Parathyroid adenoma (tissue), 2 donors: ENCODE data around the gene MINAR1.
"Not testable (repeated sequence)": the region's sequence is repeated elsewhere in the genome, so short reads cannot be mapped to it uniquely, and the experiment has no call there.

ENCODE experiments used
- H2AFZ ChIP-seq: fragments of 300-600 bp; sonication (generic); one replicate; pipeline ENCODE4 v1.7.0; 2017; ENCODE audit warnings: antibody characterized with exemption, mild to moderate bottlenecking
- H3K27ac ChIP-seq: fragments of 300-600 bp; sonication (generic); one replicate; pipeline ENCODE4 v1.7.0; 2017
- H3K27me3 ChIP-seq: fragments of 300-600 bp; sonication (generic); one replicate; pipeline ENCODE4 v1.7.0; 2017; ENCODE audit warnings: low read length; ENCODE audit not compliant: control insufficient read depth, insufficient read depth
- H3K36me3 ChIP-seq: fragments of 300-600 bp; sonication (generic); one replicate; pipeline ENCODE4 v1.7.0; 2017; ENCODE audit warnings: low read length; ENCODE audit not compliant: control insufficient read depth, insufficient read depth
- H3K4me1 ChIP-seq: fragments of 300-600 bp; sonication (generic); one replicate; pipeline ENCODE4 v1.7.0; 2017; ENCODE audit warnings: control low read depth
- H3K4me2 ChIP-seq: fragments of 300-600 bp; sonication (generic); one replicate; pipeline ENCODE4 v1.7.0; 2017; ENCODE audit warnings: low read length
- H3K4me3 ChIP-seq: fragments of 300-600 bp; sonication (generic); one replicate; pipeline ENCODE4 v1.7.0; 2017; ENCODE audit warnings: low read depth, low read length
- H3K79me2 ChIP-seq: fragments of 300-600 bp; sonication (generic); one replicate; pipeline ENCODE4 v1.7.0; 2017; ENCODE audit warnings: control low read depth
- H3K9ac ChIP-seq: fragments of 300-600 bp; sonication (generic); one replicate; pipeline ENCODE4 v1.7.0; 2017; ENCODE audit warnings: mild to moderate bottlenecking
- H3K9me3 ChIP-seq: fragments of 300-600 bp; sonication (generic); one replicate; pipeline ENCODE4 v1.7.0; 2017; ENCODE audit warnings: low read length; ENCODE audit not compliant: control insufficient read depth
- CTCF ChIP-seq: fragments of 300-600 bp; sonication (generic); IDR thresholded peaks from one replicate; pipeline ENCODE4 v1.7.0; 2017; ENCODE audit warnings: antibody characterized with exemption, mild to moderate bottlenecking
- donor health status: primary hyperparathyroidism.

MINAR1 gene

GRCh38 chr15:79416876-79417275 lies 15.3 kb upstream of the MINAR1 start:
- H3K9me3 ChIP-seq = no peaks in the 10 kb centered on the region
- no peak overlapping the region for H3K9ac ChIP-seq
- H3K79me2 ChIP-seq = no peaks in the 10 kb centered on the region
- H3K27ac ChIP-seq = no peak overlapping the region
- no peak overlapping the region for H2AFZ ChIP-seq
- H3K4me2 ChIP-seq = no peak overlapping the region
- H3K27me3 ChIP-seq = no peaks in the 10 kb centered on the region
- H3K4me1 ChIP-seq = no peaks in the 10 kb centered on the region
- no peak for TF ChIP-seq CTCF
- no peak overlapping the region for H3K4me3 ChIP-seq
- no peaks in the 10 kb centered on the region for H3K36me3 ChIP-seq

- H3K79me2 ChIP-seq = no peaks in the 10 kb centered on the region
- no peak overlapping the region for H2AFZ ChIP-seq
- H3K9ac ChIP-seq = no peak overlapping the region
Observed at GRCh38 chr15:79418693-79419279, 13.3 kb upstream of the MINAR1 start.

GRCh38 chr15:79425591-79426295 lies 6.4 kb upstream of the MINAR1 start:
- no peaks in the 10 kb centered on the region for H3K4me1 ChIP-seq
- H2AFZ ChIP-seq = no peak overlapping the region
- no peaks in the 10 kb centered on the region for H3K27me3 ChIP-seq
- no peak overlapping the region for H3K4me2 ChIP-seq
- no peak overlapping the region for H3K4me3 ChIP-seq
- no peak overlapping the region for H3K27ac ChIP-seq
- H3K9ac ChIP-seq = no peak overlapping the region
- no peak for TF ChIP-seq CTCF
- H3K9me3 ChIP-seq = no peaks in the 10 kb centered on the region
- H3K79me2 ChIP-seq = no peaks in the 10 kb centered on the region
- no peaks in the 10 kb centered on the region for H3K36me3 ChIP-seq

More at GRCh38 chr15:79418693-79419279, 13.3 kb upstream of the MINAR1 start:
- TF ChIP-seq CTCF = no peak
- Histone ChIP-seq H3K36me3 (no peaks in the 10 kb centered on the region), H3K4me3 (no peak overlapping the region), H3K27ac (no peak overlapping the region), H3K9me3 (no peaks in the 10 kb centered on the region), H3K4me2 (no peak overlapping the region), H3K27me3 (no peaks in the 10 kb centered on the region), H3K4me1 (no peaks in the 10 kb centered on the region)

- H3K79me2 ChIP-seq, H3K9me3 ChIP-seq, H2AFZ ChIP-seq, H3K9ac ChIP-seq, H3K4me2 ChIP-seq, H3K27me3 ChIP-seq, H3K4me1 ChIP-seq, H3K27ac ChIP-seq, H3K4me3 ChIP-seq, H3K36me3 ChIP-seq: not testable (repeated sequence)
Observed at GRCh38 chr15:79426899-79427298, 5.2 kb upstream of the MINAR1 start.

GRCh38 chr15:79427781-79428598 lies 4.1 kb upstream of the MINAR1 start:
- H3K27ac ChIP-seq = no peak overlapping the region
- TF ChIP-seq CTCF = no peak
- no peak overlapping the region for H3K9ac ChIP-seq
- no peaks in the 10 kb centered on the region for H3K9me3 ChIP-seq
- H3K36me3 ChIP-seq = no peaks in the 10 kb centered on the region
- H3K27me3 ChIP-seq = no peaks in the 10 kb centered on the region
- H3K4me3 ChIP-seq = no peak overlapping the region
- H3K4me1 ChIP-seq = no peaks in the 10 kb centered on the region
- no peak overlapping the region for H3K4me2 ChIP-seq
- no peak overlapping the region for H2AFZ ChIP-seq
- no peaks in the 10 kb centered on the region for H3K79me2 ChIP-seq
